H1 (cell line): Measurements from ENCODE around the gene MYPOP. TPM values are rescaled to one million over a fixed set of nuclear protein-coding genes. Genes with fewer than 3 reads are reported as not detected.

Experiments
- ATF3 ChIP-seq: IDR thresholded peaks from 2 replicates; pipeline ENCODE4 v1.6.1; 2011; ENCODE audit warnings: low read depth, mild to moderate bottlenecking, low read length; ENCODE audit not compliant: insufficient read depth
- BRCA1 ChIP-seq: IDR thresholded peaks from 2 replicates; pipeline ENCODE4 v1.6.1; 2012; ENCODE audit warnings: low read depth, low read length, improper control_type of control experiment
- CEBPB ChIP-seq: IDR thresholded peaks from 2 replicates; pipeline ENCODE4 v1.6.1; 2012; ENCODE audit warnings: low read depth, low read length
- CHD2 ChIP-seq: IDR thresholded peaks from 2 replicates; pipeline ENCODE4 v1.6.1; 2012; ENCODE audit warnings: low read length, improper control_type of control experiment
- CREB1 ChIP-seq: IDR thresholded peaks from 2 replicates; pipeline ENCODE4 v1.6.1; 2012; ENCODE audit warnings: inconsistent platforms
- E2F6 ChIP-seq: IDR thresholded peaks from 2 replicates; pipeline ENCODE4 v1.6.1; 2012; ENCODE audit warnings: inconsistent platforms
- FOSL1 ChIP-seq: IDR thresholded peaks from 2 replicates; pipeline ENCODE4 v1.6.1; 2011; ENCODE audit warnings: mild to moderate bottlenecking, low read depth, low read length, moderate library complexity; ENCODE audit not compliant: insufficient read depth
- GTF2F1 ChIP-seq: IDR thresholded peaks from 2 replicates; pipeline ENCODE4 v1.6.1; 2012; ENCODE audit warnings: low read depth, low read length, improper control_type of control experiment, borderline replicate concordance
- HDAC2 ChIP-seq, 2 experiments: fragments of 300-600 bp in 1 of 2; sonication (generic) in 1 of 2; IDR thresholded peaks; 2 replicates each; pipeline ENCODE4 v1.6.1; 2011 to 2012; ENCODE audit warnings: low read depth in 2 of 2, low read length in 2 of 2, mild to moderate bottlenecking in 2 of 2, moderate library complexity in 2 of 2, borderline replicate concordance in 1 of 2, inconsistent platforms in 1 of 2
- HDAC6 ChIP-seq: IDR thresholded peaks from one replicate; pipeline ENCODE4 v1.7.1; 2012; ENCODE audit warnings: low read depth, mild to moderate bottlenecking, inconsistent platforms, low read length, moderate library complexity
- JUN ChIP-seq: IDR thresholded peaks from 2 replicates; pipeline ENCODE4 v1.6.1; 2011; ENCODE audit warnings: low read depth, mild to moderate bottlenecking, improper control_type of control experiment, low read length
- KDM4A ChIP-seq: IDR thresholded peaks from one replicate; pipeline ENCODE4 v1.7.1; 2012; ENCODE audit warnings: low read depth, mild to moderate bottlenecking, moderate library complexity, low read length, inconsistent platforms; ENCODE audit not compliant: severe bottlenecking
- MAX ChIP-seq: IDR thresholded peaks from 2 replicates; pipeline ENCODE4 v1.6.1; 2012; ENCODE audit warnings: inconsistent platforms
- POLR2A ChIP-seq, 2 experiments: IDR thresholded peaks; 1 replicate in 1 of 2; 2 replicates in 1 of 2; pipeline ENCODE4 v1.6.1; 2011; ENCODE audit warnings: low read depth in 2 of 2, low read length in 2 of 2, mild to moderate bottlenecking in 2 of 2; ENCODE audit errors: control extremely low read depth in 1 of 2
- POLR2AphosphoS5 ChIP-seq: IDR thresholded peaks from 2 replicates; pipeline ENCODE4 v1.6.1; 2011; ENCODE audit warnings: low read depth, low read length
- POU5F1 ChIP-seq: IDR thresholded peaks from 2 replicates; pipeline ENCODE4 v1.6.1; 2011; ENCODE audit warnings: low read depth, mild to moderate bottlenecking, low read length, moderate library complexity
- SIX5 ChIP-seq: IDR thresholded peaks from 2 replicates; pipeline ENCODE4 v1.6.1; 2011; ENCODE audit warnings: mild to moderate bottlenecking, low read depth, low read length
- SP1 ChIP-seq: IDR thresholded peaks from 2 replicates; pipeline ENCODE4 v1.6.1; 2011; ENCODE audit warnings: low read depth, low read length
- SP2 ChIP-seq: IDR thresholded peaks from 2 replicates; pipeline ENCODE4 v1.6.1; 2012; ENCODE audit warnings: mild to moderate bottlenecking, low read length, inconsistent platforms
- SUZ12 ChIP-seq: fragments of 200-600 bp; sonication (generic); IDR thresholded peaks from 2 replicates; pipeline ENCODE4 v1.6.1; 2012; ENCODE audit warnings: mild to moderate bottlenecking, inconsistent platforms, low read length, moderate library complexity, mixed read lengths
- TAF1 ChIP-seq: IDR thresholded peaks from 2 replicates; pipeline ENCODE4 v1.6.1; 2011; ENCODE audit warnings: mild to moderate bottlenecking, low read depth, low read length
- TEAD4 ChIP-seq: IDR thresholded peaks from 2 replicates; pipeline ENCODE4 v1.6.1; 2012; ENCODE audit warnings: low read depth, low read length, inconsistent platforms, mixed read lengths
- polyA plus RNA-seq, 7 experiments: library from polyadenylated mRNA; depleted of rRNA in 3 of 7; stranded (reverse) in 5 of 7; unstranded in 2 of 7; fragments of >200 nt in 5 of 7; fragments of 200-250 nt in 2 of 7; gene quantifications; 1 replicate in 5 of 7; 2 replicates in 1 of 7; 4 replicates in 1 of 7; pipeline versions ENCODE4 v1.2.1 to v1.2.3, GENCODE V29; 2011 to 2013; ENCODE audit warnings: missing spikeins in 2 of 7, mixed read lengths in 2 of 7
- total RNA-seq: library from RNA; stranded (reverse); fragmentation: NEBNext Ultra II Directional; extraction: Animal tissue kit (Norgen Biotek cat#: 25700); gene quantifications from 2 replicates; pipeline ENCODE4 v1.2.1, GENCODE V29; 2021

Gene MYPOP
- total and polyA plus RNA-seq, 2 of the 8 experiments (the other 6 are each of a cell fraction or from before 2014, with no cell fraction given) = 3.2 to 11.1 TPM

- TF ChIP-seq TAF1 (peak; percentile 75), BRCA1 (no peak), SP2 (no peak), TEAD4 (no peak), CREB1 (peak; percentile 14; the same call in 1 of the 2 replicates), E2F6 (peak; percentile 76), SUZ12 (no peak), CHD2 (no peak), HDAC2 (IDR thresholded peaks at IDR 0.05; ENCODE audit: borderline replicate concordance in 1 of 2, low read depth in 2 of 2, low read length in 2 of 2) (no peak; a peak in 1 of 4 replicates), ATF3 (no peak), POLR2AphosphoS5 (no peak; the same call in 1 of the 2 replicates), MAX (peak; percentile 38; the same call in 1 of the 2 replicates), POLR2A (IDR thresholded peaks at IDR 0.05; ENCODE audit: control extremely low read depth in 1 of 2, low read depth in 2 of 2, low read length in 2 of 2) (no peak), SP1 (no peak), SIX5 (peak; percentile 61), CEBPB (peak; percentile 94), JUN (no peak), FOSL1 (no peak), GTF2F1 (no peak), KDM4A (peak; percentile 46), HDAC6 (no peak), POU5F1 (no peak)
Measured at GRCh38 chr19:45885556-45886426, 16.6 kb downstream of the MYPOP start, which contains the start of gene IRF2BP1 (continued).
